SH-SY5Y (cell line): ENCODE results near the gene AHRR.

ENCODE experiments used
- GATA2 ChIP-seq: IDR thresholded peaks from 2 replicates; pipeline ENCODE4 v1.6.1; 2011; ENCODE audit warnings: mild to moderate bottlenecking, low read depth, low read length
- GATA3 ChIP-seq: IDR thresholded peaks from 2 replicates; pipeline ENCODE4 v1.6.1; 2011; ENCODE audit warnings: low read depth, mild to moderate bottlenecking, low read length, moderate library complexity

- TF ChIP-seq GATA2 (no peak), GATA3 (no peak)
These were observed 897 bp downstream of the AHRR start for GRCh38 chr5:322281-322941.
